HG03520 (cell line): ENCODE measurements around the gene PPARGC1A.

ENCODE experiments used
- ATAC-seq: cut with Tn5 transposase; IDR thresholded peaks from one replicate; pipeline ENCODE4 v1.9.1; 2021; ENCODE audit warnings: mild to moderate bottlenecking, moderate library complexity; ENCODE audit not compliant: unreplicated experiment

The PPARGC1A gene

GRCh38 chr4:23909671-23910070 is 19.8 kb upstream of the PPARGC1A start:
- no peak for ATAC-seq

- ATAC-seq = no peak
Observed at GRCh38 chr4:23906839-23907238, 17.0 kb upstream of the PPARGC1A start.

GRCh38 chr4:23904639-23905071 is 14.8 kb upstream of the PPARGC1A start:
- ATAC-seq = no peak

- no peak for ATAC-seq
Observed at GRCh38 chr4:23903859-23904438, 14.1 kb upstream of the PPARGC1A start.

GRCh38 chr4:23902222-23902804 is 12.5 kb upstream of the PPARGC1A start:
- ATAC-seq = no peak

- ATAC-seq = no peak
Observed at GRCh38 chr4:23900636-23901035, 10.8 kb upstream of the PPARGC1A start.

GRCh38 chr4:23899565-23899964 is 9.7 kb upstream of the PPARGC1A start:
- no peak for ATAC-seq

GRCh38 chr4:23897564-23898109 is 7.8 kb upstream of the PPARGC1A start:
- ATAC-seq = no peak

- no peak for ATAC-seq
Observed at GRCh38 chr4:23894021-23894420, 4.2 kb upstream of the PPARGC1A start.

- ATAC-seq = no peak
Observed at GRCh38 chr4:23891064-23891421, 1.2 kb upstream of the PPARGC1A start.

- no peak for ATAC-seq
Observed at GRCh38 chr4:23890369-23891063, 669 bp upstream of the PPARGC1A start.

- ATAC-seq = no peak
Observed at GRCh38 chr4:23889391-23889790, 456 bp downstream of the PPARGC1A start.

- no peak for ATAC-seq
Observed at GRCh38 chr4:23888421-23889319, 1.2 kb downstream of the PPARGC1A start.

- no peak for ATAC-seq
Observed at GRCh38 chr4:23887989-23888388, 1.9 kb downstream of the PPARGC1A start.

- no peak for ATAC-seq
Observed at GRCh38 chr4:23887173-23887572, 2.7 kb downstream of the PPARGC1A start.

- ATAC-seq = no peak
Observed at GRCh38 chr4:23885943-23886590, 3.8 kb downstream of the PPARGC1A start.

GRCh38 chr4:23884741-23885140 is 5.1 kb downstream of the PPARGC1A start:
- ATAC-seq = no peak

GRCh38 chr4:23884261-23884660 is 5.6 kb downstream of the PPARGC1A start:
- ATAC-seq = no peak

GRCh38 chr4:23882976-23883531 is 6.8 kb downstream of the PPARGC1A start:
- ATAC-seq = no peak

- ATAC-seq = no peak
Observed at GRCh38 chr4:23881674-23882337, 8.0 kb downstream of the PPARGC1A start.
